Body of pancreas (tissue), 4 donors: ENCODE results near the gene SEC24D.

Experiments
- CTCF ChIP-seq, 7 experiments: fragments of 450-650 bp in 4 of 7; fragments of 200-600 bp in 3 of 7; sonication (generic) in 3 of 7; IDR thresholded peaks; one replicate each; pipeline ENCODE4 v1.5.1; 2016 to 2019; ENCODE audit warnings: antibody characterized with exemption in 7 of 7
- POLR2A ChIP-seq, 3 donors: fragments of 450-650 bp; IDR thresholded peaks; one replicate each; pipeline ENCODE4 v1.6.1; 2016; ENCODE audit warnings: antibody characterized with exemption in 3 of 3, mild to moderate bottlenecking in 2 of 3

- no peak for TF ChIP-seq CTCF (IDR thresholded peaks at IDR 0.05)
- TF ChIP-seq POLR2A (IDR thresholded peaks at IDR 0.05), result no peak
These were observed 152.4 kb downstream of the SEC24D start for GRCh38 chr4:118683513-118683912.
